IMR-90 (cell line): ENCODE measurements around the gene CADM4. TPM values are rescaled to one million over a fixed set of nuclear protein-coding genes. Genes with fewer than 3 reads are reported as not detected.

ENCODE experiments used
- ATAC-seq: fragments of 200-7000 bp; cut with Tn5 transposase; 2 replicates; pipeline ENCODE4 v1.9.1; 2020; ENCODE audit warnings: low read depth, mild to moderate bottlenecking, moderate library complexity
- BruUV-seq: library from RNA; stranded (reverse); fragments of 400-500 nt; replicated peaks from 2 replicates; lab custom pipeline; 2021; lab: Mats Ljungman, UMichigan
- CTCF ChIA-PET: fragments of 300-600 bp; formaldehyde crosslinking; extraction: SDS; loops from one replicate; lab custom pipeline; 2021; ENCODE audit warnings: antibody characterized with exemption; lab: Yijun Ruan, JAX
- POLR2A ChIA-PET: fragments of 300-600 bp; sonication (Branson Sonifier 250); formaldehyde crosslinking; loops from one replicate; lab custom pipeline; 2022; ENCODE audit warnings: antibody characterized with exemption; ENCODE audit not compliant: unreplicated experiment; lab: Charles Lee
- DNase-seq: peaks from one replicate; pipeline ENCODE4 v3.0.0; 2013
- H2AFZ ChIP-seq: replicated peaks from 2 replicates; pipeline ENCODE3; 2013; ENCODE audit warnings: low read length, mild to moderate bottlenecking; ENCODE audit not compliant: poor library complexity
- H2AK5ac ChIP-seq: 2 replicates; pipeline ENCODE4 v1.6.1; 2013; ENCODE audit warnings: low read depth, low read length, inconsistent platforms
- H2AK9ac ChIP-seq: replicated peaks from 2 replicates; pipeline ENCODE3; 2013; ENCODE audit warnings: mild to moderate bottlenecking, low read depth, low read length, moderate library complexity; ENCODE audit not compliant: poor library complexity
- H2BK120ac ChIP-seq: 2 replicates; pipeline ENCODE4 v1.6.1; 2013; ENCODE audit warnings: low read depth, low read length, inconsistent platforms
- H2BK15ac ChIP-seq: 3 replicates; pipeline ENCODE4 v1.6.1; 2013; ENCODE audit warnings: low read depth, low read length, inconsistent platforms
- H2BK20ac ChIP-seq: 2 replicates; pipeline ENCODE4 v1.6.1; 2013; ENCODE audit warnings: low read depth, mild to moderate bottlenecking, inconsistent platforms, low read length, moderate library complexity
- H2BK5ac ChIP-seq: 2 replicates; pipeline ENCODE4 v1.6.1; 2013; ENCODE audit warnings: mild to moderate bottlenecking, low read depth, low read length, inconsistent platforms; ENCODE audit not compliant: poor library complexity, severe bottlenecking
- H3K14ac ChIP-seq: replicated peaks from 2 replicates; pipeline ENCODE4 v1.6.1; 2013; ENCODE audit warnings: low read depth, low read length, inconsistent platforms
- H3K18ac ChIP-seq: 2 replicates; pipeline ENCODE4 v1.6.1; 2013; ENCODE audit warnings: low read depth, low read length, control low read depth
- H3K23ac ChIP-seq: 2 replicates; pipeline ENCODE4 v1.6.1; 2013; ENCODE audit warnings: low read depth, low read length, inconsistent platforms
- H3K27ac ChIP-seq: 2 replicates; pipeline ENCODE4 v1.5.1; 2013; ENCODE audit warnings: mild to moderate bottlenecking, control low read depth, low read length; ENCODE audit not compliant: insufficient read depth
- H3K27me3 ChIP-seq: 2 replicates; pipeline ENCODE4 v1.6.1; 2013; ENCODE audit warnings: low read length; ENCODE audit not compliant: control insufficient read depth, insufficient read depth
- H3K36me3 ChIP-seq: 2 replicates; pipeline ENCODE4 v1.6.1; 2013; ENCODE audit warnings: low read length, mixed read lengths; ENCODE audit not compliant: control insufficient read depth, insufficient read depth
- H3K4ac ChIP-seq: 2 replicates; pipeline ENCODE4 v1.6.1; 2013; ENCODE audit warnings: low read depth, low read length, inconsistent platforms
- H3K4me1 ChIP-seq: 2 replicates; pipeline ENCODE4 v1.6.1; 2013; ENCODE audit warnings: low read length, mixed read lengths; ENCODE audit not compliant: control insufficient read depth, insufficient read depth
- H3K4me2 ChIP-seq: 2 replicates; pipeline ENCODE4 v1.6.1; 2013; ENCODE audit warnings: low read depth, mild to moderate bottlenecking, control low read depth, low read length, moderate library complexity
- H3K4me3 ChIP-seq: 2 replicates; pipeline ENCODE4 v1.5.1; 2013; ENCODE audit warnings: low read depth, mild to moderate bottlenecking, control low read depth, low read length, moderate library complexity; ENCODE audit not compliant: insufficient read depth
- H3K56ac ChIP-seq: 2 replicates; pipeline ENCODE4 v1.6.1; 2013; ENCODE audit warnings: low read length, inconsistent platforms; ENCODE audit not compliant: insufficient read depth; ENCODE audit errors: extremely low read depth
- H3K79me1 ChIP-seq, 2 experiments: 2 replicates each; pipeline ENCODE4 v1.6.1; 2013; ENCODE audit warnings: low read length in 2 of 2, inconsistent platforms in 1 of 2, low read depth in 1 of 2
- H3K9ac ChIP-seq: 2 replicates; pipeline ENCODE4 v1.6.1; 2013; ENCODE audit warnings: low read depth, low read length, control low read depth
- H3K9me1 ChIP-seq: 2 replicates; pipeline ENCODE4 v1.6.1; 2013; ENCODE audit warnings: low read length, inconsistent platforms; ENCODE audit not compliant: insufficient read depth
- H3K9me3 ChIP-seq: 2 replicates; pipeline ENCODE4 v1.6.1; 2013; ENCODE audit warnings: low read length; ENCODE audit not compliant: control insufficient read depth, insufficient read depth
- H4K20me1 ChIP-seq: 2 replicates; pipeline ENCODE4 v1.6.1; 2013; ENCODE audit warnings: low read length, inconsistent platforms; ENCODE audit not compliant: insufficient read depth
- H4K5ac ChIP-seq: 2 replicates; pipeline ENCODE4 v1.6.1; 2013; ENCODE audit warnings: mild to moderate bottlenecking, low read depth, low read length, control low read depth
- H4K8ac ChIP-seq, 2 experiments: 2 replicates each; pipeline ENCODE4 v1.6.1; 2013; ENCODE audit warnings: low read depth in 2 of 2, low read length in 2 of 2, control low read depth in 1 of 2, inconsistent platforms in 1 of 2
- H4K91ac ChIP-seq: 2 replicates; pipeline ENCODE4 v1.6.1; 2013; ENCODE audit warnings: low read depth, low read length, inconsistent platforms; ENCODE audit not compliant: insufficient read depth
- CEBPB ChIP-seq: IDR thresholded peaks from 2 replicates; pipeline ENCODE4 v1.6.1; 2012; ENCODE audit warnings: low read depth, low read length, improper control_type of control experiment
- MXI1 ChIP-seq: IDR thresholded peaks from 2 replicates; pipeline ENCODE4 v1.6.1; 2012; ENCODE audit warnings: low read depth, mild to moderate bottlenecking, low read length, moderate library complexity, borderline replicate concordance
- NFE2L2 ChIP-seq: fragments of 150-350 bp; IDR thresholded peaks from 2 replicates; pipeline ENCODE4 v1.6.1; 2016; ENCODE audit warnings: low read depth, mild to moderate bottlenecking, low read length
- RAD21 ChIP-seq: IDR thresholded peaks from 2 replicates; pipeline ENCODE4 v1.6.1; 2012; ENCODE audit warnings: low read length, improper control_type of control experiment
- RCOR1 ChIP-seq: IDR thresholded peaks from 2 replicates; pipeline ENCODE4 v1.6.1; 2012; ENCODE audit warnings: mild to moderate bottlenecking, low read length, improper control_type of control experiment; ENCODE audit not compliant: insufficient replicate concordance
- RFX5 ChIP-seq: IDR thresholded peaks from 2 replicates; pipeline ENCODE4 v1.8.0; 2012; ENCODE audit warnings: low read depth, mild to moderate bottlenecking, low read length, moderate library complexity
- USF2 ChIP-seq: fragments of 150-350 bp; IDR thresholded peaks from 2 replicates; pipeline ENCODE4 v1.6.1; 2017; ENCODE audit warnings: mild to moderate bottlenecking, antibody characterized with exemption, low read length, low read depth
- WGBS, 2 experiments: methylation state at CpG; one replicate each; pipeline versions ENCODE4 v1.1.5 to v1.1.7; 2013; ENCODE audit warnings: missing lambda C conversion rate in 2 of 2; ENCODE audit not compliant: insufficient read length in 1 of 2; ENCODE audit errors: extremely low coverage in 2 of 2; 5-methylcytosine and 5-hydroxymethylcytosine counted together
- dilution Hi-C: fragments of 300-500 bp; cut with HindIII; formaldehyde crosslinking; loops from one replicate; pipeline ENCODE4 v1.14.3; 2018; ENCODE audit warnings: low sequenced_read_pairs; ENCODE audit not compliant: unreplicated experiment
- in situ Hi-C: fragments of 300-500 bp; cut with MboI; formaldehyde crosslinking; loops from 3 replicates; pipeline ENCODE4 v1.14.3; 2019; ENCODE audit warnings: low sequenced_read_pairs, inconsistent platforms, mixed read lengths
- intact Hi-C: fragments of 100-400 bp; cut with micrococcal nuclease; formaldehyde crosslinking; loops from 2 replicates; pipeline ENCODE4 v1.10.0; 2022
- polyA plus RNA-seq, 3 experiments: library from polyadenylated mRNA; depleted of rRNA; stranded (reverse); fragments of >200 nt; gene quantifications; 2 replicates each; pipeline ENCODE4 v1.2.3, GENCODE V29; 2012; ENCODE audit warnings: low replicate concordance in 1 of 3
- total RNA-seq: library from RNA; depleted of rRNA; stranded (reverse); fragments of >200 nt; gene quantifications from 2 replicates; pipeline ENCODE4 v1.2.3, GENCODE V29; 2012

CADM4 gene
- total and polyA plus RNA-seq, 2 of the 4 experiments (the other 2 are of a cell fraction), result 2.0 to 4.9 TPM

- no peaks in the 10 kb centered on the region for H3K9me3 ChIP-seq
- no peaks in the 10 kb centered on the region for H4K20me1 ChIP-seq
- H2BK120ac ChIP-seq, result no peak overlapping the region
- no CpG with 5 or more reads among the region's 3 CpGs for WGBS, 2 experiments
- DNase-seq (no peak), ATAC-seq (no peak)
- no peak overlapping the region for H2AFZ ChIP-seq
- H4K8ac ChIP-seq, result no peak overlapping the region
- H3K9ac ChIP-seq, result no peak overlapping the region
- H4K91ac ChIP-seq, result no peak overlapping the region
- no peak overlapping the region for H3K56ac ChIP-seq
- H4K5ac ChIP-seq, result no peak overlapping the region
- no peak overlapping the region for H3K18ac ChIP-seq
- ChIA-PET POLR2A (no interaction called here), CTCF (no interaction called here)
- H3K4me3 ChIP-seq, result no peak overlapping the region
- dilution Hi-C loops (no loop called here), in situ Hi-C loops (no loop called here), intact Hi-C loops (no loop called here)
- H2AK9ac ChIP-seq, result no peak overlapping the region
- H3K36me3 ChIP-seq, result peaks cover 7% of the 10 kb centered on the region
- peaks cover 20% of the 10 kb centered on the region for H3K27me3 ChIP-seq
- peaks cover 5% of the 10 kb centered on the region for H3K4me1 ChIP-seq
- H2BK5ac ChIP-seq, result no peak overlapping the region
- no peak overlapping the region for H3K23ac ChIP-seq
- no TSS peak for BruUV-seq
- H3K9me1 ChIP-seq, result no peaks in the 10 kb centered on the region
- H3K4me2 ChIP-seq, result no peak overlapping the region
- no peak overlapping the region for H3K14ac ChIP-seq
- no peak overlapping the region for H2AK5ac ChIP-seq
- no peak overlapping the region for H3K4ac ChIP-seq
- no peak overlapping the region for H3K27ac ChIP-seq
- H2BK20ac ChIP-seq, result no peak overlapping the region
- no peak overlapping the region for H2BK15ac ChIP-seq
- no peaks in the 10 kb centered on the region; a peak in 1 of 4 replicates for H3K79me1 ChIP-seq
- no peak for TF ChIP-seq RCOR1
- TF ChIP-seq MXI1, result no peak
- TF ChIP-seq USF2, result no peak
- no peak for TF ChIP-seq RFX5
- no peak for TF ChIP-seq NFE2L2
- no peak for TF ChIP-seq CEBPB
- no peak for TF ChIP-seq RAD21
Observed at GRCh38 chr19:43643326-43643725, 3.7 kb upstream of the CADM4 start.
